K562 (cell line): ENCODE measurements around the gene FAM174C. TPM values are rescaled to one million over a fixed set of nuclear protein-coding genes. Genes with fewer than 3 reads are reported as not detected.

Source experiments
- BCL6 ChIP-seq: fragments of 250-450 bp; sonication (Bioruptor Pico); IDR thresholded peaks from 2 replicates; pipeline ENCODE4 v1.4.0; 2020
- DMBX1 ChIP-seq: fragments of 250-450 bp; sonication (Bioruptor Pico); IDR thresholded peaks from 2 replicates; pipeline ENCODE4 v1.8.0; 2022; ENCODE audit warnings: inconsistent platforms, mild to moderate bottlenecking, moderate library complexity, borderline replicate concordance
- E2F6 ChIP-seq, 2 experiments: IDR thresholded peaks; 2 replicates each; pipeline ENCODE4 v1.6.1; 2011; ENCODE audit warnings: borderline replicate concordance in 1 of 2, control low read depth in 1 of 2, low read depth in 1 of 2, low read length in 1 of 2, mild to moderate bottlenecking in 1 of 2, mixed read lengths in 1 of 2, moderate library complexity in 1 of 2; ENCODE audit not compliant: insufficient read depth in 1 of 2, insufficient read length in 1 of 2, poor library complexity in 1 of 2, severe bottlenecking in 1 of 2; ENCODE audit errors: extremely low read depth in 1 of 2
- ELF2 ChIP-seq: fragments of 250-450 bp; sonication (Bioruptor Pico); IDR thresholded peaks from 2 replicates; pipeline ENCODE4 v1.5.0; 2021; ENCODE audit warnings: mild to moderate bottlenecking
- EP300 ChIP-seq: IDR thresholded peaks from 2 replicates; pipeline ENCODE4 v1.6.1; 2012; ENCODE audit warnings: low read length, improper control_type of control experiment
- FOSL1 ChIP-seq: fragments of 200-800 bp; sonication (Bioruptor generic); conservative IDR thresholded peaks from 2 replicates; pipeline ENCODE4 v1.6.1; 2016; ENCODE audit warnings: missing genetic modification characterization, missing compliant biosample characterization
- HMGN3 ChIP-seq: IDR thresholded peaks from 2 replicates; pipeline ENCODE4 v1.6.1; 2011; ENCODE audit warnings: borderline replicate concordance, low read depth, mild to moderate bottlenecking, mixed read lengths, low read length; ENCODE audit not compliant: insufficient read length; ENCODE audit errors: extremely low read depth
- JUND ChIP-seq, 2 experiments: IDR thresholded peaks; 2 replicates in 1 of 2; 3 replicates in 1 of 2; pipeline ENCODE4 v1.6.1; 2011; ENCODE audit warnings: borderline replicate concordance in 2 of 2, low read depth in 2 of 2, low read length in 2 of 2, improper control_type of control experiment in 1 of 2, missing biosample characterization in 1 of 2, missing genetic modification characterization in 1 of 2, missing genetic modification reagents in 1 of 2
- L3MBTL2 ChIP-seq: fragments of 450-650 bp; IDR thresholded peaks from 2 replicates; pipeline ENCODE4 v1.6.1; 2016; ENCODE audit warnings: mild to moderate bottlenecking, moderate library complexity
- MAFF ChIP-seq: IDR thresholded peaks from 2 replicates; pipeline ENCODE4 v1.6.1; 2012; ENCODE audit warnings: low read length, improper control_type of control experiment
- NBN ChIP-seq: fragments of 450-650 bp; IDR thresholded peaks from 2 replicates; pipeline ENCODE4 v1.6.1; 2016; ENCODE audit warnings: low read depth, mild to moderate bottlenecking
- NFIC ChIP-seq: fragments of 450-650 bp; IDR thresholded peaks from 2 replicates; pipeline ENCODE4 v1.6.1; 2017; ENCODE audit warnings: mild to moderate bottlenecking, inconsistent platforms
- SIN3A ChIP-seq, 2 experiments: fragments of 150-350 bp in 1 of 2; IDR thresholded peaks; 2 replicates each; pipeline ENCODE4 v1.6.1; 2011 to 2016; ENCODE audit warnings: borderline replicate concordance in 2 of 2, low read depth in 2 of 2, low read length in 2 of 2, mild to moderate bottlenecking in 2 of 2, moderate library complexity in 2 of 2; ENCODE audit not compliant: control insufficient read depth in 1 of 2
- SMAD1 ChIP-seq: fragments of 150-350 bp; IDR thresholded peaks from 2 replicates; pipeline ENCODE4 v1.6.1; 2014; ENCODE audit warnings: low read length, low read depth; ENCODE audit not compliant: partially characterized antibody
- SPI1 ChIP-seq: IDR thresholded peaks from 2 replicates; pipeline ENCODE4 v1.6.1; 2011; ENCODE audit warnings: low read depth, low read length, control low read depth, borderline replicate concordance
- TCFL5 ChIP-seq: fragments of 250-450 bp; sonication (Bioruptor Pico); conservative IDR thresholded peaks from 2 replicates; pipeline ENCODE4 v1.6.1; 2021; ENCODE audit warnings: mild to moderate bottlenecking, moderate library complexity, matching md5 sums
- ZBTB7A ChIP-seq: IDR thresholded peaks from 2 replicates; pipeline ENCODE4 v1.6.1; 2011; ENCODE audit warnings: low read depth, mild to moderate bottlenecking, low read length, moderate library complexity, borderline replicate concordance; ENCODE audit not compliant: control insufficient read depth
- ZNF263 ChIP-seq: sonication (generic); formaldehyde crosslinking; IDR thresholded peaks from 2 replicates; pipeline ENCODE4 v1.8.0; 2022; ENCODE audit warnings: mild to moderate bottlenecking, missing genetic modification reagents, borderline replicate concordance
- ZNF584 ChIP-seq: fragments of 200-800 bp; sonication (Bioruptor generic); IDR thresholded peaks from 2 replicates; pipeline ENCODE4 v1.6.1; 2016; ENCODE audit warnings: low read depth, mild to moderate bottlenecking, missing genetic modification characterization, missing compliant biosample characterization
- polyA plus RNA-seq, 8 experiments: library from polyadenylated mRNA; depleted of rRNA in 4 of 8; stranded (reverse) in 5 of 8; unstranded in 3 of 8; fragments of >200 nt; fragmentation: Nextera tagmentation in 2 of 8; fragmentation: Illumina TruSeq in 1 of 8; extraction: Ambion mirVana in 2 of 8; extraction: Trizol in 1 of 8; gene quantifications; 2 replicates each; pipeline versions ENCODE4 v1.2.1 to v1.2.3, GENCODE V29; 2011 to 2014; ENCODE audit warnings: inconsistent platforms in 1 of 8, missing spikeins in 1 of 8
- total RNA-seq, 7 experiments: library from RNA; depleted of rRNA in 6 of 7; stranded (reverse); fragments of >200 nt in 6 of 7; fragmentation: Illumina TruSeq in 2 of 7; extraction: Trizol in 2 of 7; gene quantifications; 2 replicates each; pipeline versions ENCODE4 v1.2.1 to v1.2.3, GENCODE V29; 2011 to 2021; ENCODE audit warnings: low replicate concordance in 1 of 7
- TF ChIP-seq, protein P1 (sequence below), 2 experiments: fragments of 200-800 bp in 1 of 2; sonication (Bioruptor generic) in 1 of 2; sonication (generic) in 1 of 2; formaldehyde crosslinking in 1 of 2; IDR thresholded peaks in 1 of 2; conservative IDR thresholded peaks in 1 of 2; 2 replicates each; pipeline versions ENCODE4 v1.5.0 to v1.6.1; 2016 to 2020; ENCODE audit warnings: missing compliant biosample characterization in 1 of 2, missing genetic modification characterization in 1 of 2, missing genetic modification reagents in 1 of 2
- TF ChIP-seq, protein P2 (sequence below): fragments of 200-800 bp; sonication (Bioruptor generic); IDR thresholded peaks from 2 replicates; pipeline ENCODE4 v1.6.1; 2017; ENCODE audit warnings: missing genetic modification characterization, missing compliant biosample characterization

FAM174C gene
- total and polyA plus RNA-seq, 9 of the 15 experiments (the other 6 are each of a cell fraction or from before 2014, with no cell fraction given), result 0.66 to 89.6 (median 20.3) TPM

DNA sequence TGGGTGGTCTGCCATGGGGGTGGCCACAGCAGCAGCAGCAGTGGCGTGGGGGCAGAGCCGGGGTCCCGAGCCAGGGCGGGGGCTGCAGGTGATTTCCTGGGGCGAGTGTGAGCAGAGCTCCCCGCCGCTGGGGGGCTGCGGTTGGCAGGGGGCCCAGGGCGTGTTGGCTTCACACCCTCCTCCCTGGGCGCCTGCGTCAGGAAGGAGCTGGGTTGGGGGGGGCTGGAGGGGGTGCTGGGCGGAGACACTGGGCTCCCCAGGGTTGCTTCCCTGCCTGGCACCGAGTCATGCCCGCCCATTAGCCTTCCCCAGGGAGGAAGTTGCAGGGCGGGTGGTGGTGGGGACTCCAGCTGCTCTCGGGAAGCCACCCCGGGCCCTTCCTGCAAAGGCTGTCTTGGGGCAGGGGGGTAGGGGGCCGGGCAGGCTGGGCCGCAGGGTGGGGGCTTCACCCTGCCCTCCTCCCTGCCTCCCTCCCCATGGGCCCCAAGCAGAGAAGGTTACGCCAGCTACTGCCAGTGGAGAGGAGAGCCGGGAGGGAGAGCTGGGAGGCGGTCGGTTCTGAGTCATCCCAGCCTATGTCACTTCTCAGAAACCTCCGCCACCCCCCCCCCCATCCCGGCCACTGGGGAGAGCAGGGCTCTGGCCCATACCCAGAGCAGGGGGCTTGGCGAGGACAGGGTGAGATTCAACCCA, 22.4 kb upstream of the FAM174C start (continued):
- peak; percentile 95 for TF ChIP-seq FOSL1
- peak; percentile 82; the same call in 1 of the 2 replicates for TF ChIP-seq ZNF584
- TF ChIP-seq EP300, result 0 out of 2 replicates have a peak, but pooled peaks have one; percentile 17
- TF ChIP-seq, protein P1, sequence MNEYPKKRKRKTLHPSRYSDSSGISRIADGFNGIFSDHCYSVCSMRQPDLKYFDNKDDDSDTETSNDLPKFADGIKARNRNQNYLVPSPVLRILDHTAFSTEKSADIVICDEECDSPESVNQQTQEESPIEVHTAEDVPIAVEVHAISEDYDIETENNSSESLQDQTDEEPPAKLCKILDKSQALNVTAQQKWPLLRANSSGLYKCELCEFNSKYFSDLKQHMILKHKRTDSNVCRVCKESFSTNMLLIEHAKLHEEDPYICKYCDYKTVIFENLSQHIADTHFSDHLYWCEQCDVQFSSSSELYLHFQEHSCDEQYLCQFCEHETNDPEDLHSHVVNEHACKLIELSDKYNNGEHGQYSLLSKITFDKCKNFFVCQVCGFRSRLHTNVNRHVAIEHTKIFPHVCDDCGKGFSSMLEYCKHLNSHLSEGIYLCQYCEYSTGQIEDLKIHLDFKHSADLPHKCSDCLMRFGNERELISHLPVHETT (CRISPR knock-in tag; conservative IDR thresholded peaks at IDR 0.05 in 1 of 2, IDR thresholded peaks at IDR 0.05 in 1 of 2), result peak in 1 of 2 experiments; percentile 73; a peak in 2 of 4 replicates
- peak in 1 of 2 experiments; percentile 12 for TF ChIP-seq E2F6 (IDR thresholded peaks at IDR 0.05; ENCODE audit: borderline replicate concordance in 1 of 2, extremely low read depth in 1 of 2, insufficient read depth in 1 of 2, insufficient read length in 1 of 2, low read depth in 1 of 2, low read length in 1 of 2, poor library complexity in 1 of 2, severe bottlenecking in 1 of 2)
- no peak; the same call in 1 of the 2 replicates for TF ChIP-seq L3MBTL2
- TF ChIP-seq JUND (IDR thresholded peaks at IDR 0.05; ENCODE audit: borderline replicate concordance, low read depth, low read length), result peak; percentile 92
- TF ChIP-seq JUND (tag; IDR thresholded peaks at IDR 0.05; ENCODE audit: borderline replicate concordance, low read depth, low read length), result peak; percentile 85; the same call in 1 of the 3 replicates
- TF ChIP-seq BCL6 (CRISPR knock-in tag), result no peak
- no peak for TF ChIP-seq TCFL5 (CRISPR knock-in tag)
- TF ChIP-seq NFIC, result peak; percentile 80
- TF ChIP-seq, protein P2, sequence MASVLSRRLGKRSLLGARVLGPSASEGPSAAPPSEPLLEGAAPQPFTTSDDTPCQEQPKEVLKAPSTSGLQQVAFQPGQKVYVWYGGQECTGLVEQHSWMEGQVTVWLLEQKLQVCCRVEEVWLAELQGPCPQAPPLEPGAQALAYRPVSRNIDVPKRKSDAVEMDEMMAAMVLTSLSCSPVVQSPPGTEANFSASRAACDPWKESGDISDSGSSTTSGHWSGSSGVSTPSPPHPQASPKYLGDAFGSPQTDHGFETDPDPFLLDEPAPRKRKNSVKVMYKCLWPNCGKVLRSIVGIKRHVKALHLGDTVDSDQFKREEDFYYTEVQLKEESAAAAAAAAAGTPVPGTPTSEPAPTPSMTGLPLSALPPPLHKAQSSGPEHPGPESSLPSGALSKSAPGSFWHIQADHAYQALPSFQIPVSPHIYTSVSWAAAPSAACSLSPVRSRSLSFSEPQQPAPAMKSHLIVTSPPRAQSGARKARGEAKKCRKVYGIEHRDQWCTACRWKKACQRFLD, result peak; percentile 36; the same call in 1 of the 2 replicates
- TF ChIP-seq ZBTB7A, result peak; percentile 70; the same call in 1 of the 2 replicates
- no peak for TF ChIP-seq ELF2 (CRISPR knock-in tag)
- peak; percentile 67; the same call in 1 of the 2 replicates for TF ChIP-seq DMBX1 (CRISPR knock-in tag)
- TF ChIP-seq NBN, result 0 out of 2 replicates have a peak, but pooled peaks have one; percentile 34
- peak; percentile 48; the same call in 1 of the 2 replicates for TF ChIP-seq SPI1
- TF ChIP-seq SMAD1, result peak; percentile 16
- 0 out of 4 replicates have a peak, but pooled peaks of 1 of the 2 experiments have one; percentile 42 for TF ChIP-seq SIN3A (IDR thresholded peaks at IDR 0.05; ENCODE audit: borderline replicate concordance in 2 of 2, control insufficient read depth in 1 of 2, low read depth in 2 of 2, low read length in 2 of 2)
- TF ChIP-seq MAFF, result no peak
- TF ChIP-seq HMGN3, result peak; percentile 32
- TF ChIP-seq ZNF263 (CRISPR knock-in tag), result peak; percentile 39; the same call in 1 of the 2 replicates
- TF ChIP-seq, all 486 proteins: peak for 48
